GM23248 (cell line): Measurements from ENCODE around the gene PSMB7. TPM values are rescaled to one million over a fixed set of nuclear protein-coding genes. Genes with fewer than 3 reads are reported as not detected.

Experiments used
- DNase-seq: peaks from one replicate; pipeline ENCODE4 v3.0.0-alpha.2; 2015
- H2AFZ ChIP-seq: fragments of 200-600 bp; sonication (generic); 2 replicates; pipeline ENCODE4 v1.6.1; 2016; ENCODE audit warnings: antibody characterized with exemption
- H3F3A ChIP-seq: fragments of 200-600 bp; sonication (generic); 2 replicates; pipeline ENCODE4 v1.6.1; 2016; ENCODE audit warnings: mild to moderate bottlenecking, antibody characterized with exemption, mixed run types; ENCODE audit not compliant: insufficient read depth
- H3K27ac ChIP-seq: fragments of 200-600 bp; sonication (generic); 2 replicates; pipeline ENCODE4 v1.5.1; 2016; ENCODE audit warnings: mild to moderate bottlenecking
- H3K27me3 ChIP-seq: fragments of 200-600 bp; sonication (generic); replicated peaks from 2 replicates; pipeline ENCODE4 v1.6.1; 2016; ENCODE audit warnings: mild to moderate bottlenecking; ENCODE audit not compliant: insufficient read depth
- H3K36me3 ChIP-seq: fragments of 200-600 bp; sonication (generic); 2 replicates; pipeline ENCODE4 v1.6.1; 2016; ENCODE audit warnings: low read depth, mild to moderate bottlenecking
- H3K4me1 ChIP-seq: fragments of 200-600 bp; sonication (generic); 2 replicates; pipeline ENCODE4 v1.6.1; 2016; ENCODE audit warnings: mild to moderate bottlenecking; ENCODE audit not compliant: insufficient read depth
- H3K4me2 ChIP-seq: fragments of 200-600 bp; sonication (generic); one replicate; pipeline ENCODE4 v1.6.1; 2016; ENCODE audit warnings: mild to moderate bottlenecking; ENCODE audit not compliant: unreplicated experiment
- H3K4me3 ChIP-seq: fragments of 200-600 bp; sonication (generic); 2 replicates; pipeline ENCODE4 v1.5.1; 2016; ENCODE audit warnings: mild to moderate bottlenecking
- H3K79me2 ChIP-seq: fragments of 200-600 bp; sonication (generic); 2 replicates; pipeline ENCODE4 v1.6.1; 2016; ENCODE audit warnings: mild to moderate bottlenecking; ENCODE audit not compliant: insufficient read depth
- H3K9ac ChIP-seq: fragments of 200-600 bp; sonication (generic); 2 replicates; pipeline ENCODE4 v1.6.1; 2016; ENCODE audit warnings: mild to moderate bottlenecking
- H3K9me2 ChIP-seq: fragments of 200-600 bp; sonication (generic); 2 replicates; pipeline ENCODE4 v1.6.1; 2016; ENCODE audit warnings: mixed run types, mild to moderate bottlenecking, moderate library complexity; ENCODE audit not compliant: insufficient read depth
- H3K9me3 ChIP-seq: fragments of 200-600 bp; sonication (generic); one replicate; pipeline ENCODE4 v1.6.1; 2017; ENCODE audit warnings: low read depth
- H4K20me1 ChIP-seq: fragments of 200-600 bp; sonication (generic); 2 replicates; pipeline ENCODE4 v1.6.0; 2016; ENCODE audit not compliant: insufficient read depth
- EZH2 ChIP-seq: fragments of 200-600 bp; sonication (generic); IDR thresholded peaks from 2 replicates; pipeline ENCODE4 v1.6.1; 2018; ENCODE audit warnings: antibody characterized with exemption, mild to moderate bottlenecking; ENCODE audit not compliant: insufficient read depth, poor library complexity, severe bottlenecking
- EZH2phosphoT487 ChIP-seq: fragments of 200-600 bp; sonication (generic); IDR thresholded peaks from 2 replicates; pipeline ENCODE4 v1.6.1; 2018; ENCODE audit warnings: antibody characterized with exemption, moderate library complexity, mild to moderate bottlenecking, low read depth; ENCODE audit not compliant: insufficient read depth
- WGBS, 2 experiments: methylation state at CpG; one replicate each; pipeline ENCODE4 v1.1.6; 2015 to 2017; ENCODE audit warnings: low lambda C conversion rate in 2 of 2, low coverage in 1 of 2; ENCODE audit errors: missing lambda C conversion rate in 2 of 2; 5-methylcytosine and 5-hydroxymethylcytosine counted together
- in situ Hi-C: fragments of 300-500 bp; cut with MboI; formaldehyde crosslinking; loops from 2 replicates; pipeline ENCODE4 v1.15.0; 2020
- polyA plus RNA-seq: library from polyadenylated mRNA; unstranded; fragments of >200 nt; fragmentation: Nextera tagmentation; extraction: Ambion mirVana; gene quantifications from 2 replicates; pipeline ENCODE4 v1.2.1, GENCODE V29; 2016
- total RNA-seq: library from RNA; depleted of rRNA; stranded (reverse); fragments of >200 nt; shearing (Covaris generic); gene quantifications from 2 replicates; pipeline ENCODE4 v1.2.3, GENCODE V29; 2014

PSMB7 gene
- total and polyA plus RNA-seq, 2 experiments from 2014 or later = 202 to 245 TPM

- peaks cover 18% of the 10 kb centered on the region for H3K4me1 ChIP-seq
- no peak overlapping the region for H3K9ac ChIP-seq
- H3K4me3 ChIP-seq = no peak overlapping the region
- H3K79me2 ChIP-seq = peaks cover 99% of the 10 kb centered on the region
- in situ Hi-C loops = no loop called here
- no peak overlapping the region for H3K4me2 ChIP-seq
- no peaks in the 10 kb centered on the region for H3K9me3 ChIP-seq
- peaks cover 16% of the 10 kb centered on the region for H3F3A ChIP-seq
- H3K27me3 ChIP-seq = no peaks in the 10 kb centered on the region
- no peaks in the 10 kb centered on the region for H4K20me1 ChIP-seq
- no peak overlapping the region for H2AFZ ChIP-seq
- WGBS, 2 experiments = 85 to 89% methylated on average over 7 of the region's 7 CpGs
- TF ChIP-seq EZH2phosphoT487 (no peak), EZH2 (no peak)
- H3K9me2 ChIP-seq = no peaks in the 10 kb centered on the region
- no peak overlapping the region for H3K27ac ChIP-seq
- H3K36me3 ChIP-seq = peaks cover 21% of the 10 kb centered on the region
- no peak for DNase-seq
These were observed 31.0 kb downstream of the PSMB7 start for GRCh38 chr9:124384210-124384609.

DNA sequence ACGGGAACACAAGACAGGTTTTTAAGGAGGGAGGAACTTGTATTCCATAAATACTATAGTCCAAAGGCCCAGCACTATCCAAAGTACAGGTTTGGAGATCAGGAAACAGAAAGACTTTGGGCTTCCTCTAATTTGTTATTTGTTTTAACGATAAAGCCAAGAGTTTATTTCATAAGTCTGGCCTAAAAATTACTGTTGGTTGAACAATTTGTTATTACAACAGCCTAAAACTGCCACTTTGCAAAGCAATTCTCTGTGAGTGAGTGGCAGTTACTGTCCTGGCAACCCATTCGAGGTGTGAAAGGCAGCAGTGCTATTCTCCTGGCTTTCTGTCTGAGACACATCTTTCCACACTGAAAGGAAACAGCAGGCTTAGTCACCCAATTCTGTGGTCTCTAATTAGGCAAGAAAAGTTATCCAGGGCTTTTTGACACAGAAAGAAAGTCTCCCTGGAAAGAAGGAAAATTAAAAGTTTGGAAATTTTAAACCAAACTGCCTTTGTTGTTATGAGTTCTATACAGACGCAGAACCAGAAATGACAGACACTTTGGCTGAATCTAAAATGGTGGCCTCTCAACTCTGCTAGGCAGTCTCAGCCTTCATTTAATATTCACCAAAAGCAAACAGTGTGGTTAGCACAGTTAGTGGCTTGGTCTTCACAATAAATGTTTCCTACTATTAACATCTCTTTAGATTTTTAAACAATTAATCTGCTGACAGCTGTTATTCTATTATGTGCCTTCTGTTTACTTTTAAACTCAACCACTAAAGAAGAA, 33.9 kb downstream of the PSMB7 start:
- Histone ChIP-seq H3K4me1 (peaks cover 15% of the 10 kb centered on the region), H3K4me2 (peak overlapping the region; percentile 27), H3K27ac (peak overlapping the region; percentile 28), H3K79me2 (peaks cover 99% of the 10 kb centered on the region), H3K9me3 (no peaks in the 10 kb centered on the region), H2AFZ (no peak overlapping the region), H3K9me2 (no peaks in the 10 kb centered on the region), H3K27me3 (no peaks in the 10 kb centered on the region), H3K9ac (0 out of 2 replicates have a peak overlapping the region, but pooled peaks have one; percentile 3), H4K20me1 (no peaks in the 10 kb centered on the region), H3K36me3 (peaks cover 21% of the 10 kb centered on the region), H3F3A (peaks cover 16% of the 10 kb centered on the region), H3K4me3 (no peak overlapping the region)
- peak; percentile 79 for DNase-seq
- WGBS, 2 experiments = 70 to 72% methylated on average over 4 of the region's 4 CpGs
- in situ Hi-C loops = no loop called here
- TF ChIP-seq EZH2 (no peak), EZH2phosphoT487 (no peak)

GRCh38 chr9:124377551-124378406, 37.5 kb downstream of the PSMB7 start:
- in situ Hi-C loops = no loop called here
- Histone ChIP-seq H3F3A (peaks cover 16% of the 10 kb centered on the region), H2AFZ (no peak overlapping the region), H3K36me3 (peaks cover 16% of the 10 kb centered on the region), H3K9me3 (no peaks in the 10 kb centered on the region), H3K9me2 (no peaks in the 10 kb centered on the region), H3K27me3 (no peaks in the 10 kb centered on the region), H4K20me1 (no peaks in the 10 kb centered on the region; the same call in none of the 2 replicates), H3K79me2 (peaks cover 99% of the 10 kb centered on the region), H3K9ac (no peak overlapping the region), H3K27ac (no peak overlapping the region), H3K4me1 (peaks cover 15% of the 10 kb centered on the region), H3K4me3 (no peak overlapping the region), H3K4me2 (no peak overlapping the region)
- TF ChIP-seq EZH2phosphoT487 (no peak), EZH2 (no peak)
- DNase-seq = no peak
- 80% methylated on average over 10 of the region's 10 CpGs for WGBS, 2 experiments

GRCh38 chr9:124376329-124376728, 38.9 kb downstream of the PSMB7 start:
- in situ Hi-C loops = no loop called here
- Histone ChIP-seq H3K36me3 (peaks cover 10% of the 10 kb centered on the region; the same call in 1 of the 2 replicates), H3K4me3 (no peak overlapping the region), H3F3A (peaks cover 11% of the 10 kb centered on the region; the same call in 1 of the 2 replicates), H3K4me1 (peaks cover 11% of the 10 kb centered on the region), H3K9me2 (no peaks in the 10 kb centered on the region), H3K4me2 (no peak overlapping the region), H2AFZ (no peak overlapping the region), H3K9ac (no peak overlapping the region), H4K20me1 (peaks cover 9% of the 10 kb centered on the region), H3K27me3 (no peaks in the 10 kb centered on the region), H3K9me3 (no peaks in the 10 kb centered on the region), H3K79me2 (peaks cover 100% of the 10 kb centered on the region), H3K27ac (no peak overlapping the region)
- 97 to 100% methylated on average over 1 of the region's 1 CpG for WGBS, 2 experiments
- TF ChIP-seq EZH2phosphoT487 (no peak), EZH2 (no peak)
- no peak for DNase-seq
